ENCODE data around the gene DOK6.

GRCh38 chr18:69557282-69557681 lies 156.6 kb downstream of the DOK6 start:
- TF ChIP-seq CTCF (IDR thresholded peaks at IDR 0.05), result no peak
- TF ChIP-seq POLR2A (IDR thresholded peaks at IDR 0.05), result no peak
- TF ChIP-seq EP300 (IDR thresholded peaks at IDR 0.05; ENCODE audit: low read depth), result no peak
- TF ChIP-seq POLR2AphosphoS5 (IDR thresholded peaks at IDR 0.05), result no peak

Measured in transverse colon (tissue), 4 donors.